ENCODE measurements around the gene SETBP1. TPM values are rescaled to one million over a fixed set of nuclear protein-coding genes. Genes with fewer than 3 reads are reported as not detected.
A peak's percentile ranks its signal among the peaks of the same experiment; 100 is the strongest.

SETBP1 gene
- total RNA-seq, 1 experiment from 2014 or later = 9.6 TPM

DNA sequence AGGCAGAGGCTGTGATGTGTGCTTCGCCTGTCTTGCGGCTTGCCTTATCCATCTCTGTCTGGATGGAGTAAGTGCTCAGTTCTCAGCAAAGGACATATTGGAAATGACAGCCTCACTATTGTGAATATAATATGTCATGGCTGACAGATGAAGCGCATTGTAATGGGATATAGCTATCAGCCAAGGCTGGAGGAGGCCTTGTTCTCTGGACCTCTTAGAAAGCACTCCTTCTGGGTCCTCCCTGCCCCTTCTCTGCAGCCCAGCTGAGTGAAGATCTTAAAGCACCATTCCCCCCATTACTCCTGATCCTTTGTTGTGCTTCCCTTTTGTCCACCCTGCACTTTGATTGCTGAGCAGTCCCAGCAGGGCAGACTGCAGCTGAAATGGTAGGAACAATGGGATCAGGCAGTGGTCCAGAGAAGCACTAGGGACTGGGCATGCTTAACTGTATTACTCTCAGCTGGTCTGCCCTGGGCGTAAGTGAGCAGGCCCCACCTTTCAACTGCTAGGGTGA lies 265.3 kb downstream of the SETBP1 start:
- peaks cover 33% of the 10 kb centered on the region for H3K27me3 Mint-ChIP-seq (ENCODE audit: low read depth)
- ChIA-PET CTCF (interaction anchor here (1.7 kb wide), 1 partner anchor 267 kb away, joined by 7 read pairs; no protein-coding TSS in a partner anchor), POLR2A (no interaction called here)
- TF ChIP-seq, protein P1, sequence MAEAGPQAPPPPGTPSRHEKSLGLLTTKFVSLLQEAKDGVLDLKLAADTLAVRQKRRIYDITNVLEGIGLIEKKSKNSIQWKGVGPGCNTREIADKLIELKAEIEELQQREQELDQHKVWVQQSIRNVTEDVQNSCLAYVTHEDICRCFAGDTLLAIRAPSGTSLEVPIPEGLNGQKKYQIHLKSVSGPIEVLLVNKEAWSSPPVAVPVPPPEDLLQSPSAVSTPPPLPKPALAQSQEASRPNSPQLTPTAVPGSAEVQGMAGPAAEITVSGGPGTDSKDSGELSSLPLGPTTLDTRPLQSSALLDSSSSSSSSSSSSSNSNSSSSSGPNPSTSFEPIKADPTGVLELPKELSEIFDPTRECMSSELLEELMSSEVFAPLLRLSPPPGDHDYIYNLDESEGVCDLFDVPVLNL (CRISPR knock-in tag; IDR thresholded peaks at IDR 0.05; ENCODE audit: borderline replicate concordance, low read depth) = no peak
- TF ChIP-seq ZNF416 (CRISPR knock-in tag; IDR thresholded peaks at IDR 0.05) (no peak), ETV6 (CRISPR knock-in tag; IDR thresholded peaks at IDR 0.05) (no peak), MYBL2 (CRISPR knock-in tag; IDR thresholded peaks at IDR 0.05) (no peak), NFYB (CRISPR knock-in tag; conservative IDR thresholded peaks at IDR 0.05; ENCODE audit: low read depth) (no peak), NFE2L1 (CRISPR knock-in tag; IDR thresholded peaks at IDR 0.05) (no peak)
- TF ChIP-seq, protein P2, sequence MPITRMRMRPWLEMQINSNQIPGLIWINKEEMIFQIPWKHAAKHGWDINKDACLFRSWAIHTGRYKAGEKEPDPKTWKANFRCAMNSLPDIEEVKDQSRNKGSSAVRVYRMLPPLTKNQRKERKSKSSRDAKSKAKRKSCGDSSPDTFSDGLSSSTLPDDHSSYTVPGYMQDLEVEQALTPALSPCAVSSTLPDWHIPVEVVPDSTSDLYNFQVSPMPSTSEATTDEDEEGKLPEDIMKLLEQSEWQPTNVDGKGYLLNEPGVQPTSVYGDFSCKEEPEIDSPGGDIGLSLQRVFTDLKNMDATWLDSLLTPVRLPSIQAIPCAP (CRISPR knock-in tag; IDR thresholded peaks at IDR 0.05) = no peak
- no peak overlapping the region for H3K4me3 Mint-ChIP-seq
- peaks cover 43% of the 10 kb centered on the region for H3K4me1 Mint-ChIP-seq
- no peak for DNase-seq (ENCODE audit: low spot score)
- H3K9me3 Mint-ChIP-seq = peaks cover 13% of the 10 kb centered on the region; the same call in 1 of the 2 replicates
- H3K27ac Mint-ChIP-seq = no peak overlapping the region
- H3K36me3 Mint-ChIP-seq = peaks cover 14% of the 10 kb centered on the region
- peak; percentile 79 for ATAC-seq

DNA sequence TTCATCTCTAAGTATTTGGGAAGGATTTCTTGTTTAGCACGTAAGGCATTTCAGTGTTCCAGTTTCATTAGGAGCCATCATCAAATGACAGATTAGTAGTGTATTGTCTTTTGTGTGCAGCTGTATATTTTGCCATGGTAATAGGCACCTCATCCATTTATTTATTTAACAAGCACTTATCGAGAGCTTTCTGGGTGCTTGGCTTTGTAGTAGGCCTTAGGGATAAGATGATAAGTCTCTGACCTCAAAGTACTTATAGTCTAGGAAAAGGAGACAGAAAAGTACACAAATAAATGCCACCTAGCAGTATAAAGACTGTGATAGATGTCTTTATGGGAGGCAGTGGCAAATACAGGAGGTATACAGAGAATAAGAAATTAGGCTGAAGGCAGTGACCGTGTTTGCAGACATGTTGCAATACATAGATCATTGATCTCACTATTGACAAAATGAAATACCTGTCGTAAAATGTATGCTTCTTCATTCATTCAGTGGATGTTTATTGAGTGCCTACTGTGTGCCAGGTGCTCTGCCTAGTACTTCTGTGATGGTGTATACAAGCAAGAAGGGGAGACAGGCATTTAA lies 265.9 kb downstream of the SETBP1 start:
- ATAC-seq (no peak), DNase-seq (ENCODE audit: low spot score) (no peak)
- no peak for TF ChIP-seq RORB (CRISPR knock-in tag; IDR thresholded peaks at IDR 0.05)
- TF ChIP-seq, protein P1 (CRISPR knock-in tag; IDR thresholded peaks at IDR 0.05; ENCODE audit: borderline replicate concordance, low read depth) = no peak
- TF ChIP-seq, protein P3, sequence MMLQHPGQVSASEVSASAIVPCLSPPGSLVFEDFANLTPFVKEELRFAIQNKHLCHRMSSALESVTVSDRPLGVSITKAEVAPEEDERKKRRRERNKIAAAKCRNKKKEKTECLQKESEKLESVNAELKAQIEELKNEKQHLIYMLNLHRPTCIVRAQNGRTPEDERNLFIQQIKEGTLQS (CRISPR knock-in tag; conservative IDR thresholded peaks at IDR 0.05) = no peak
- TF ChIP-seq E2F1 (CRISPR knock-in tag; IDR thresholded peaks at IDR 0.05) = no peak
- TF ChIP-seq NR1H2 (CRISPR knock-in tag; IDR thresholded peaks at IDR 0.05) = no peak
- TF ChIP-seq USF2 (CRISPR knock-in tag; IDR thresholded peaks at IDR 0.05) = no peak
- no peak for TF ChIP-seq NR2C2 (CRISPR knock-in tag; IDR thresholded peaks at IDR 0.05)
- TF ChIP-seq, protein P4, sequence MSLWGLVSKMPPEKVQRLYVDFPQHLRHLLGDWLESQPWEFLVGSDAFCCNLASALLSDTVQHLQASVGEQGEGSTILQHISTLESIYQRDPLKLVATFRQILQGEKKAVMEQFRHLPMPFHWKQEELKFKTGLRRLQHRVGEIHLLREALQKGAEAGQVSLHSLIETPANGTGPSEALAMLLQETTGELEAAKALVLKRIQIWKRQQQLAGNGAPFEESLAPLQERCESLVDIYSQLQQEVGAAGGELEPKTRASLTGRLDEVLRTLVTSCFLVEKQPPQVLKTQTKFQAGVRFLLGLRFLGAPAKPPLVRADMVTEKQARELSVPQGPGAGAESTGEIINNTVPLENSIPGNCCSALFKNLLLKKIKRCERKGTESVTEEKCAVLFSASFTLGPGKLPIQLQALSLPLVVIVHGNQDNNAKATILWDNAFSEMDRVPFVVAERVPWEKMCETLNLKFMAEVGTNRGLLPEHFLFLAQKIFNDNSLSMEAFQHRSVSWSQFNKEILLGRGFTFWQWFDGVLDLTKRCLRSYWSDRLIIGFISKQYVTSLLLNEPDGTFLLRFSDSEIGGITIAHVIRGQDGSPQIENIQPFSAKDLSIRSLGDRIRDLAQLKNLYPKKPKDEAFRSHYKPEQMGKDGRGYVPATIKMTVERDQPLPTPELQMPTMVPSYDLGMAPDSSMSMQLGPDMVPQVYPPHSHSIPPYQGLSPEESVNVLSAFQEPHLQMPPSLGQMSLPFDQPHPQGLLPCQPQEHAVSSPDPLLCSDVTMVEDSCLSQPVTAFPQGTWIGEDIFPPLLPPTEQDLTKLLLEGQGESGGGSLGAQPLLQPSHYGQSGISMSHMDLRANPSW (CRISPR knock-in tag; conservative IDR thresholded peaks at IDR 0.05; ENCODE audit: low read depth) = no peak
- no peak for TF ChIP-seq IRF2 (CRISPR knock-in tag; IDR thresholded peaks at IDR 0.05; ENCODE audit: borderline replicate concordance, low read depth)
- H3K27ac Mint-ChIP-seq = no peak overlapping the region
- CTCF ChIA-PET = interaction anchor here (1.7 kb wide), 1 partner anchor 266 kb away, joined by 7 read pairs; no protein-coding TSS in a partner anchor
- POLR2A ChIA-PET = no interaction called here
- no peak overlapping the region for H3K4me3 Mint-ChIP-seq
- H3K9me3 Mint-ChIP-seq = peaks cover 16% of the 10 kb centered on the region; the same call in 1 of the 2 replicates
- H3K36me3 Mint-ChIP-seq = peaks cover 20% of the 10 kb centered on the region
- peaks cover 43% of the 10 kb centered on the region for H3K4me1 Mint-ChIP-seq
- H3K27me3 Mint-ChIP-seq (ENCODE audit: low read depth) = peaks cover 28% of the 10 kb centered on the region
